Ammon's horn (tissue), 1 donor: ENCODE data around the gene UROC1.

Experiments
- DNase-seq: peaks from one replicate; pipeline ENCODE4 v3.0.0-alpha.2; 2016; ENCODE audit warnings: low spot score

The UROC1 gene

DNA sequence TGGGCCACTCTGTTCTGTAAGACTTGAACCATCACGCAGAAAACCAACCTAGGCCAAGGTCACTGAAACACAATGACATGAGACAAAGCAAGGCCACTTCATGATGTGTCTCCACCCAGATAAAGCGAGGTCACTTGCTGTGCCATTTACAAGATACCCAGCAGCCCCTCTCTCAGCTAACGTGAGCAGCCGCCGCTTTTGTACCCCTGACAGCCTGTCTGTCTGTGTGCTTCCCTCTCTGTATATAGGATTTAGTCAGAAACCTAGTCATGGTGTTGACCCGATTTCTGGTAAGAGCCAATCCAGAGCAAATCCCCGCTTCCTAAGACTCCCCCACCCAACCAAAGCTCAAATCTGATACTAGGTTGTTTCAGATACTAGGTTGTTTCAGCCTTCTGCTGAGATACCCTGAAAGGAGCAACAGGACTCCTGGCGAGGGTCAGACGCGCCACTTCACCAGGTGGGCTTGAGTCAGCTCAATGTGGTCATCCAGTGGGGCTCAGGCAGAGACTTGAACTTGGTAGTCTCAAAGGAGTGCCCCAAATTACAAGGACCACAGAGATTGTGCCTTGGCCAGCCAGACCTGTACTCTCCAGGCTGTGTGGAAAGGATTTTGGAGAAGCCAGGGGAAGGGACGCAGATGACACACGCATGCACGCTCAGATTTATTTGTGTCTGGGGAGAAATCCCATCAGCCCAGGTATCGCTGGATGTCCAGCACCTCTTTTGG is 38.8 kb downstream of the UROC1 start:
- no peak for DNase-seq

DNA sequence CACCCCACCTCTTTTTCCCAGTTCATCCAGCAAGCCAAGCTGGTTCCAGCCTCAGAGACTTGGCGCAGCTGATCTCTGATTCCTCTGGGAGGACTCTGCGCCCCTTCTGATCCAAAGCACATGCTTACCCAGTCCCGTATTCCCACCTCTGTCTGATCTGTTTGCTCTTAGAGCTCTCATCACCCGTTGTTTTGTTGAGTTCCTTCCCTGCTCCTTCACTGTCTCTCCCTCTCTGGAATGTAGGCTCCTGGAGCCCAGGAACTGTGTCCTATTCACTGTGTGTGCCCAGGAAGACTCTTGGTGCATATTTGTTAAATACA is 40.6 kb downstream of the UROC1 start:
- no peak for DNase-seq

- DNase-seq, result peak; percentile 84
Measured at GRCh38 chr3:126476166-126477060, 41.2 kb downstream of the UROC1 start.

DNA sequence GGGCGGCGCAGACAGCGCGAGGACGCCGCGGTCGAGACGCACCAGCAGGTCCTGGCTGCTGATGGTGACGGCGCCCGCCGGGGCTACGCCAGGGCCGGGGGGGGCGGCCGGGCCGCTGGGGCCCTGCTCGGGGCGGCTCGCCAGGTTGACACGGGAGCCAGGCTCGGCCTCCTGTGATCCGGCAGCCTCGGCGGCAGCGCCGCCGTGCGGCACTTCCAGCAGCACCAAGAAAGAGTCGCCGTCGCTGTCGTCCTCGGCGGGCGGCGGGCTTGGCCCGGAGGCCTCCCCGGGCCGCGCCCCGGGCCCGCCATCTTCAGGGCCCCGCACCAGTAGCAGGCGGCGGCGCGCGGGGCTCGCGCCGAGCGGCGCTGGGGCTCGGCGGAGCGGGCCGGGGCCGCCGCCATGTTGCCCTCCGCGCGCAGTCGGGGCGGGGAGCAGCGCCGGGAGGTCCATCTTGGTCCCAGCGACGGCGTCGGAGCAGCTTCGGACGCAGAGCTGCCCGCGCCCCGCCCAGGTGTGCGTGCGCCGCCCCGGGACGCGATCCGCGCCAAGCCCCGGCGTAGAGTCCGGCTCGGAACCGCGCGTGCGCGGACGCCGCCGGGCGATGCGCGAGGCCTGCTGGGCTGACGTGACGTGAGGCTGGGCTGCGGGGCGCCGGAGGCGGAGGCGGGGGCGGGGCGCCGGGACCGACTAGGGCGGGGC is 42.0 kb downstream of the UROC1 start, which contains the start of gene ZXDC:
TSS of gene ZXDC (minus strand) at position 479 of the 702 bp plus-strand sequence. CDS start at position 453, 26 bp downstream.
- peak; percentile 93 for DNase-seq

- no peak for DNase-seq
Measured at GRCh38 chr3:126474498-126475412, 42.8 kb downstream of the UROC1 start.

DNA sequence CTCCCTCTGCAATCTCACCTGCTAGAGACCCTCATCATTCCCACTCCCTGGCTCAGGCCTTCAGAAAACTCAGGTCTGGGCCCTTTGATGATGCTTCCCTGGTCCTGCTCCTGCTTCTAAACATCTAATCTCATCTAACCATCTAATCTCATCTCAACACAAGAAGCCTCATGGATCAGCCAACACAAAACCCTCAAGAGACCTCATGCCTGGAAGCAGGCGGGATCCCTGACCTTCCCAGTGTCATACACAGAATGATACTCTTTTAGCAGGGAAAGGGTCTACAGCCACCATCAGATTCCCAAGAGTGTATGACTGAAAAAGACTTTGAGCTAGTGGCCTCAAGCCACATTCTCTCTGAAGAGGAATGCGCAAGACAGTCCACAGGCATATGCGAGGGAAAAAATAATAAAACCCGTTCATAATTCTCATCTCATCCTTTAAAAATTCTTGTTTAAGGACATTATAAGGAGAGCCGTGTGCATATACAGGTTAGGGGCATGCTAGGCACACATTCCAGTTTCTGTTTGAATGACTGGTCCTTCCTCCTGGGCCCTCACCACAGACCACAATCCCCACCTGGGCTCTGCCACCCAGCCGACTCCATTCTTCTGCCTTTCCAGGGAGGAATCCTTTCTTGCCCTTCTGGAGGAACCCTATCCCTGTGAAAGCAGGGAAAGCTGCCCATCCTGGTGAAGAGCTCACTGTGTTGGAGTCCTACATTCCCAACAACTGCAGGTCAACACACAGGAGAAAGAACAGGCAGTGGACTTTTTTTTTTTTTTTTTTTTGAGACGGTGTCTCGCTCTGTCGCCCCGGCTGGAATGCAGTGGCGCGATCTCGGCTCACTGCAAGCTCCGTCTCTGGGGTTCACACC is 44.0 kb downstream of the UROC1 start:
- DNase-seq, result no peak

- DNase-seq, result peak; percentile 82
Measured at GRCh38 chr3:126472277-126473006, 45.1 kb downstream of the UROC1 start.

- DNase-seq, result no peak
Measured at GRCh38 chr3:126469479-126469878, 48.1 kb downstream of the UROC1 start.

DNA sequence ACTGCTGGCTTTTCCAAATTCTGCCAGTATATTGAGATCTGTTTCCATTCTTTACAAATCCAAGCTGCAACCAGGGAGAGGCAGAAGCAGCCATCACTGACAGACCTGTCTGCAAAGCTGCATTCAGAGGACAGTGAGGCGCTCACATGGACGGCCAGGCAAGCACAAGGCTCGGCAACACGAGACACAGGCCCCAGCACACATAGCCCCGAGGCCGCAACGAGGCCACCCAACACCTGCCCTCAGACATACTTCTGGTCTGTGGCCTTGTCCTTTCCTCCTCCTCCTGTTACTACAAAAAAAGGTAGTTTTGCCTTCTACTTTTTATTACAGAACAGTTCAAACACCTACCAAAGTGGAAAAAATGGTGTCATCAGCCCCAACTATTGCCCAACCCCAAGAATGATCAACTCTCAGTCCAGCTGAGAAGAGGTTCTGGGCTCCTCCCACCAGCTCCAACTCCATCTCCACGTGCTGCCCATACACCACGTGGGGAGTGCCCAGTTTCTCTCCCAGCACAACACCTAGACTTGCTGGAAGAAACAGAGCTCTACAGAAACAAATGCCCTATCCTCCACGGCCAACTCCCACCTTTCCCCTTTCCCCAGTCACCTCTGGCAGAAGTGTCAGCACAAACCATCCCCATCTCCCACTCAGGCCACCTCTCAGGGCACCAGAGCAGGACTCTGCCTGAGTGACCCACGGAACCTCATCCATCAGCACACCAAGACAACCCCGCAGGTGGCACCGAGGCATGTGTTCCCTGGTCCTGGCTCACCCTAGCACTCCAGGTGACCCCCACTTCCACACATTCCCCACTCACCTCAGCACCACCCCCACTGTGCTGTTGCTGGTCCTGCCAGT is 49.3 kb downstream of the UROC1 start:
- no peak for DNase-seq

DNA sequence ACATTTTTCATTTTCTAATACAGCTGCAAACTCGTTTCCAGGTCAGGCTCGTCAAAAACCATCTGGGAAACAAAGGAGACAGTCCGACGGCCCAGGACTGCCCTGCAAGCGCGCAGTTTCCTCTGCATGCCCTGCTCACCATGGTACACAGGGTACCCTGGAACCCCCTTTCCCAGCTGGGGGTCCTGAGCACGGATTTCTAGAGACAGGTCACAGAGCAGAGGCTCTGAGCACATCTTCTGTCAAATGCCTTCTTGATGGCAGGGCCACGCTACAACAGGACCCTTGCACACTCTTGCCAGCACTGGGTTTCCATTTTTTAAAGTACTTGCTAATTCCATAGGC is 50.0 kb downstream of the UROC1 start:
- DNase-seq, result no peak

DNA sequence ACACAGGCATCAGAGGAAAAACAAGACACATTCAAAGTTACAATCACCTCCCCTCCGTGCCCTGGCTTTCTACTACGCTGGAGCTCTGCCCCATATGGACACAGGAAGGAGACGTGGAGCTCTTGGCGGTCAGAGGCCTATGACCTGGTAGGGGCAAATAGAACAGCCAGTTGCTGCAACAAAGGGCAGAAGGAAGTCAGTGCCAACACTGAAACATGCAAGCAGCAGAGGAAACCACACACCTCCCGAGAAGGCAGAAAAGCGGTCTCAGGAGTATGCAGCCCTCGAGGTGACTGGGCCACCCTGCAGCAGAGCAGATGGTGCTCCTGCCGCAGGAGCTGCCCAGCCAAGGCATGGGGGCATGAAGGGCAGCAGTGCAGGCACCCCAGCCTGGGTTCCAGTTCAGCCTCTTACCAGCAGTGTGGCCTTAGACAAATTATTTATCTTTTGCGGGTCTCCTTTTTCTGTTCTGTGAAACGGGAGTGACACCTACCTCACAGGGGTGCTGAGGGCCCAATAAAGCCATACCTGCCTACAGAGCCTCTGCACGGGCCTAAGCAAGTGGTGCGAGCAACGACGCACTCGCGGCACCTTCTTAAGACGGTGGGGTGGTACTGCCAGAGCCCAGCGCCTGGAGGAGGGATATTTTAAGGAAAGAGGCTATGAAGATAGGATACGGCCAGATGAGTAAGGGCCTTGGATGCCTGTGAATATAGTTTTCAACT is 50.5 kb downstream of the UROC1 start:
- no peak for DNase-seq

DNA sequence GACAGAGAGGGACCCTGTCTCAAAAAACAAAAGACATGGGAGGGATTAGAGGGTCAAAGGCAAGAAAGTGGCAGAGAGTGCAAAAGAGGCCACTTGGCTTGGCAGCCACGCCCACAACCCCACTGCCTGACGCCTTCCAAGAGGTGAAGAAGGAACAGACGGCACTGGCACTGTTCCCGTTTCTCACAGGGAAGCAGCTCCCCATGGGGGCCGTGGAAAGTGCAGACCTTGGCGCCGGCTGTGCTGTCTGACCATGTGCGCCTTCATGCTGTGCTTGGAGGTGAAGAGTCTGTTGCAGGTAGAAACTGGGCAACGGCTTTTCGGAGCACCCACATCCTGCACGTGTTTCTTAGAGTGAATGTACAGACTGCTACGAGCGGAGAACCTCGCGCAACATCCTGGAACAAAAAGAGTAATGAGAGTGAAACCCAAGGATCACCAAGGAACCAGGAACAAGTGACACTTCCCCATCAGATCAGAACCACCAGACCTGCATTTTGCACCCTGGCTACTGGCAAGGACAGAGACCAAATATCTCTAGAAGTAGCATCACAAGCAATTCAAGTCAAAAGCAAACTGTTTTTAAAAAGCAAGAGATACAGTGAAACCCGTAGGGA is 51.5 kb downstream of the UROC1 start:
- peak; percentile 42 for DNase-seq

- no peak for DNase-seq
Measured at GRCh38 chr3:126464997-126465396, 52.6 kb downstream of the UROC1 start.

DNA sequence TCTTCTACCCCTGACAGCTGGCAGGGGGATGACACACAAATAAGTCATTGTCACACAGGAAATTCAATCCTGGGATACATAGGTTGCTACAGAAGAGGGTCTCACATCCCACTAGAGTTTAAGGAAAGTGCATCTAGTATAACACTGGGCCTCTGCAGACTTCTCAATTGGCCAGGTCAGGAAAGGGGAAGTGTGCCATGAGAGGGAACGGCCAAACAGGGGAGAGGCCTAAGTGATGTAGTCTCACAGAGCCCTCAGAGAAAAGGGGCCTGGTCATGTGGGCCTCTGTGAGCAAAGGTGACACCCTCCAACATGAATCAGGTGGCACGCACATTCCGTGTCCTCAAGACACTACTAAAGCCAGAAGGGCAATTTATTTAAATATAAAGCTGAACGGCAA is 53.1 kb downstream of the UROC1 start:
- DNase-seq, result no peak

- DNase-seq, result no peak
Measured at GRCh38 chr3:126464093-126464492, 53.5 kb downstream of the UROC1 start.

- DNase-seq, result no peak
Measured at GRCh38 chr3:126463521-126463920, 54.1 kb downstream of the UROC1 start.

- no peak for DNase-seq
Measured at GRCh38 chr3:126461450-126462070, 56.0 kb downstream of the UROC1 start.
